ENCODE data around the gene RUBCN.
"Not testable (repeated sequence)": the region's sequence is repeated elsewhere in the genome, so short reads cannot be mapped to it uniquely, and the experiment has no call there.

Gene RUBCN

DNA sequence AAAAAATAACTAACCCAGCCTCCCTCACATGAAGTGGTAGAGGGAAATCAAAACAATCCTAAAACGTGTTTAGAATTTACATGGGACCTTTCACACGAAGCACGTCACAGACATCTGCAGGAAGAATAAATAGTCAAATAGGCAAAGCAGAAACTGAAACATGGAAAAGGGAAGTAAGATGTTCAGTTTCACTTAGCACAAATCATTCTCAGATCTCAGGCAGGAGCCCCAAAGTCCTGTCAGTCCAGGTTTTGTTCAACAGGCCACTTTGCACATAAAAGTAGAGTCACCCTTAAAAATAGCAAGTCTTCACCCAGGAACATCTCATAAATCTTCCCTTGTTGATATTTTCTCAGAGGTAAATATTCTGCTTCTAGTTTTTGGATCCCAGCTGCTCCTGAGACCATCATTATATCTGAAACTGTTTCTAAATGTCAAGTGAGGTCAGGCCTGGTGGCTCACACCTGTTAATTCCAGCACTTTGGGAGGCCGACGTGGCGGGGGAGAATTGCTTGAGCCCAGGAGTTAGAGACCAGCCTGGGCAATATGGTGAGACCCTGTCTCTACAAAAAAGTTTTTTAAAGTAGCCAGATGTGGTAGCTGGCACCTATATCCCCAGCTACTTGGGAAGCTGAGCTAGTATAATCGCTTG lies 1.9 kb downstream of the RUBCN start:
- no CpG with 5 or more reads among the region's 7 CpGs for WGBS (ENCODE audit: extremely low coverage, insufficient coverage, low lambda C conversion rate)
- Histone ChIP-seq H3K4ac (ENCODE audit: low read depth, low read length) (no peak overlapping the region), H3K4me3 (ENCODE audit: low read length) (no peak overlapping the region), H3K36me3 (ENCODE audit: control insufficient read depth, insufficient read depth, low read length) (no peaks in the 10 kb centered on the region), H4K5ac (ENCODE audit: low read length) (no peak overlapping the region), H3K27me3 (ENCODE audit: insufficient read depth, low read length, poor library complexity) (no peaks in the 10 kb centered on the region), H3K27ac (ENCODE audit: low read depth, low read length) (no peak overlapping the region), H2BK5ac (ENCODE audit: low read length) (no peak overlapping the region), H3K9ac (ENCODE audit: low read length) (no peak overlapping the region), H2AK5ac (ENCODE audit: low read length) (no peak overlapping the region), H3K4me1 (ENCODE audit: control insufficient read depth, low read depth, low read length) (peaks cover 2% of the 10 kb centered on the region), H3K23ac (ENCODE audit: low read length) (no peak overlapping the region), H3K79me1 (ENCODE audit: low read length) (peaks cover 2% of the 10 kb centered on the region), H3K4me2 (ENCODE audit: low read length) (no peak overlapping the region), H2BK15ac (replicated peaks; ENCODE audit: low read depth) (no peak overlapping the region), H3K79me2 (ENCODE audit: control insufficient read depth, insufficient read depth, low read length) (no peaks in the 10 kb centered on the region), H2BK120ac (ENCODE audit: low read depth, low read length) (no peak overlapping the region), H4K8ac (ENCODE audit: low read depth, low read length) (no peak overlapping the region), H3K56ac (ENCODE audit: low read length) (no peak overlapping the region), H3K18ac (ENCODE audit: low read length) (no peak overlapping the region)
- DNase-seq = no peak

DNA sequence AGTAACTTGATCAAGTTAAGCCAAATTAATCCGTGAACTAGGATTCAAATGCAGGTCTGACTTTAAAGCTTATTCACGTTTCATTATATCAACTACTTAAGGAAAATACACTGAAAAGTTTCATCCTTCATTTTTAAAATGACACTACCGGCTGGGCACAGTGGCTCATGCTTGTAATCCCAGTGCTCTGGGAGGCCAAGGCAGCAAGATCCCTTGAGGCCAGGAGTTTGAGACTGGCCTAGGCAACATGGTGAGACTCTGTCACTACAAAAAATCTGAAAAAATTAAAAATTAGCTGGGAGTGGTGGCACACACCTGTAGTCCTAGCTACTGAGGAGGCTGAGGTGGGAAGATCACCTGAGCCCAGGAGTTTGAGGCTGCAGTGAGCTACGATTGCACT lies 3.7 kb downstream of the RUBCN start:
- Histone ChIP-seq H2BK5ac (ENCODE audit: low read length) (no peak overlapping the region), H3K79me2 (ENCODE audit: control insufficient read depth, insufficient read depth, low read length) (no peaks in the 10 kb centered on the region), H2AK5ac (ENCODE audit: low read length) (no peak overlapping the region), H2BK15ac (replicated peaks; ENCODE audit: low read depth) (no peak overlapping the region), H3K27me3 (ENCODE audit: insufficient read depth, low read length, poor library complexity) (no peaks in the 10 kb centered on the region), H3K4me3 (ENCODE audit: low read length) (no peak overlapping the region), H3K56ac (ENCODE audit: low read length) (no peak overlapping the region), H3K4me1 (ENCODE audit: control insufficient read depth, low read depth, low read length) (peaks cover 2% of the 10 kb centered on the region), H2BK120ac (ENCODE audit: low read depth, low read length) (no peak overlapping the region), H3K4ac (ENCODE audit: low read depth, low read length) (no peak overlapping the region), H4K5ac (ENCODE audit: low read length) (no peak overlapping the region), H3K23ac (ENCODE audit: low read length) (no peak overlapping the region), H3K4me2 (ENCODE audit: low read length) (no peak overlapping the region), H3K36me3 (ENCODE audit: control insufficient read depth, insufficient read depth, low read length) (no peaks in the 10 kb centered on the region), H3K27ac (ENCODE audit: low read depth, low read length) (no peak overlapping the region), H3K79me1 (ENCODE audit: low read length) (peaks cover 2% of the 10 kb centered on the region), H3K9ac (ENCODE audit: low read length) (no peak overlapping the region), H4K8ac (ENCODE audit: low read depth, low read length) (no peak overlapping the region), H3K18ac (ENCODE audit: low read length) (no peak overlapping the region)
- no peak for DNase-seq
- no CpG with 5 or more reads among the region's 4 CpGs for WGBS (ENCODE audit: extremely low coverage, insufficient coverage, low lambda C conversion rate)

DNA sequence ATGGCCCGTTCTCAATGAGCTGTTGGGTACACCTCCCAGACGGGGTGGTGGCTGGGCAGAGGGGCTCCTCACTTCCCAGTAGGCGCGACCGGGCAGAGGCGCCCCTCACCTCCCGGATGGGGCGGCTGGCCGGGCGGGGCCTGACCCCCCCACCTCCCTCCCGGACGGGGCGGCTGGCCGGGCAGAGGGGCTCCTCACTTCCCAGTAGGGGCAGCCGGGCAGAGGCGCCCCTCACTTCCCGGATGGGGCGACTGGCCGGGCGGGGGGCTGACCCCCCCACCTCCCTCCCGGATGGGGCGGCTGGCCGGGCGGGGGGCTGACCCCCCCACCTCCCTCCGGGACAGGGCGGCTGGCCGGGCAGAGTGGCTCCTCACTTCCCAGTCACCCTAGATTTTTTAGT lies 5.2 kb downstream of the RUBCN start:
- DNase-seq; H2BK15ac ChIP-seq (replicated peaks; ENCODE audit: low read depth); H3K36me3 ChIP-seq (ENCODE audit: control insufficient read depth, insufficient read depth, low read length); H3K27ac ChIP-seq (ENCODE audit: low read depth, low read length); H3K56ac ChIP-seq (ENCODE audit: low read length); H3K4me1 ChIP-seq (ENCODE audit: control insufficient read depth, low read depth, low read length); H2BK5ac ChIP-seq (ENCODE audit: low read length); H3K18ac ChIP-seq (ENCODE audit: low read length); H3K4me2 ChIP-seq (ENCODE audit: low read length); H3K79me1 ChIP-seq (ENCODE audit: low read length); H2AK5ac ChIP-seq (ENCODE audit: low read length); H3K27me3 ChIP-seq (ENCODE audit: insufficient read depth, low read length, poor library complexity); H2BK120ac ChIP-seq (ENCODE audit: low read depth, low read length); H3K4ac ChIP-seq (ENCODE audit: low read depth, low read length); H3K23ac ChIP-seq (ENCODE audit: low read length); H3K79me2 ChIP-seq (ENCODE audit: control insufficient read depth, insufficient read depth, low read length); H4K8ac ChIP-seq (ENCODE audit: low read depth, low read length); H4K5ac ChIP-seq (ENCODE audit: low read length); H3K4me3 ChIP-seq (ENCODE audit: low read length); H3K9ac ChIP-seq (ENCODE audit: low read length): not testable (repeated sequence)
- WGBS (ENCODE audit: extremely low coverage, insufficient coverage, low lambda C conversion rate) = no CpG with 5 or more reads among the region's 27 CpGs

DNA sequence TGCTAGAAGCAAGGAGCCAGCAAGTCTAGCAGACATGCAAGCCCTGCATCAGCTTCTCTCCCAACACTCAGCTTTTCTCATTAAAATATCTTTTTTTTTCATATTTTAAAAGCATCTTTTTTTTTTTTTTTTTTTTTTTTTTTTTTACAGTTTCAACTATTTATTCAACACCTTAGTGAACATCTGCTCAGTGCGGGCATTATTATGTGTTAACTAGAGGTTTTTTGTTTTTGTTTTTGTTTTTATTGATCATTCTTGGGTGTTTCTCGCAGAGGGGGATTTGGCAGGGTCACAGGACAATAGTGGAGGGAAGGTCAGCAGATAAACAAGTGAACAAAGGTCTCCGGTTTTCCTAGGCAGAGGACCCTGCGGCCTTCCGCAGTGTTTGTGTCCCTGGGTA lies 5.9 kb downstream of the RUBCN start:
- not testable (repeated sequence) for H3K9ac ChIP-seq (ENCODE audit: low read length); H3K56ac ChIP-seq (ENCODE audit: low read length); H3K4me2 ChIP-seq (ENCODE audit: low read length); H3K4ac ChIP-seq (ENCODE audit: low read depth, low read length); H3K79me1 ChIP-seq (ENCODE audit: low read length); H4K8ac ChIP-seq (ENCODE audit: low read depth, low read length); H2BK5ac ChIP-seq (ENCODE audit: low read length); H3K79me2 ChIP-seq (ENCODE audit: control insufficient read depth, insufficient read depth, low read length); H3K23ac ChIP-seq (ENCODE audit: low read length); H2BK120ac ChIP-seq (ENCODE audit: low read depth, low read length); DNase-seq; H3K27me3 ChIP-seq (ENCODE audit: insufficient read depth, low read length, poor library complexity); H3K4me3 ChIP-seq (ENCODE audit: low read length); H3K18ac ChIP-seq (ENCODE audit: low read length); H3K27ac ChIP-seq (ENCODE audit: low read depth, low read length); H4K5ac ChIP-seq (ENCODE audit: low read length); H3K36me3 ChIP-seq (ENCODE audit: control insufficient read depth, insufficient read depth, low read length); H2AK5ac ChIP-seq (ENCODE audit: low read length); H2BK15ac ChIP-seq (replicated peaks; ENCODE audit: low read depth); H3K4me1 ChIP-seq (ENCODE audit: control insufficient read depth, low read depth, low read length)
- no CpG with 5 or more reads among the region's 5 CpGs for WGBS (ENCODE audit: extremely low coverage, insufficient coverage, low lambda C conversion rate)

DNA sequence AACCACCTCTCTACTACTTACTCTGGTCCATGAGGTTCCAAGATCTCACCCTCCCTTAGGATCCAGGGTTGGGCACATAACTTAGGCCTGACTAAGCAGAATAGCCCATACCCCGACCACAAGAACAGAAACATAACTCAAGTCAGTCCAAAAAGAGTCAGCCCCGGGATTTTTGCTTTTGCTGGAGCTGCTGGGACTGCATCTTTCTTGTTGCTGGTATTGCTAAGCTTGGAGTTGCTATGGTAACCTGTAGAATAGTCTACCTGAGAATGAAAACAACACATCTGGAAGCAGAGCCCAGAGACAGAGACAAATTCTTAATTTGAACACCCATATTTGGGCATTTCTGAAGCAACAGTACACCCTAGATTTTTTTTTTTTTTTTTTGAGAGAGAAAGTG lies 6.5 kb downstream of the RUBCN start:
- DNase-seq = peak; percentile 22
- H3K27ac ChIP-seq (ENCODE audit: low read depth, low read length) = no peak overlapping the region
- H3K56ac ChIP-seq (ENCODE audit: low read length) = no peak overlapping the region
- H3K9ac ChIP-seq (ENCODE audit: low read length) = no peak overlapping the region
- no peaks in the 10 kb centered on the region for H3K27me3 ChIP-seq (ENCODE audit: insufficient read depth, low read length, poor library complexity)
- H3K4me2 ChIP-seq (ENCODE audit: low read length) = no peak overlapping the region
- no peak overlapping the region for H3K4me3 ChIP-seq (ENCODE audit: low read length)
- no peak overlapping the region for H3K23ac ChIP-seq (ENCODE audit: low read length)
- H3K79me1 ChIP-seq (ENCODE audit: low read length) = no peaks in the 10 kb centered on the region
- H2BK15ac ChIP-seq (replicated peaks; ENCODE audit: low read depth) = no peak overlapping the region
- H4K8ac ChIP-seq (ENCODE audit: low read depth, low read length) = no peak overlapping the region
- no peak overlapping the region for H2AK5ac ChIP-seq (ENCODE audit: low read length)
- no peak overlapping the region for H3K4ac ChIP-seq (ENCODE audit: low read depth, low read length)
- peaks cover 4% of the 10 kb centered on the region for H3K4me1 ChIP-seq (ENCODE audit: control insufficient read depth, low read depth, low read length)
- WGBS (ENCODE audit: extremely low coverage, insufficient coverage, low lambda C conversion rate) = no CpG with 5 or more reads among the region's 2 CpGs
- H2BK120ac ChIP-seq (ENCODE audit: low read depth, low read length) = no peak overlapping the region
- H4K5ac ChIP-seq (ENCODE audit: low read length) = no peak overlapping the region
- no peak overlapping the region for H2BK5ac ChIP-seq (ENCODE audit: low read length)
- H3K18ac ChIP-seq (ENCODE audit: low read length) = no peak overlapping the region
- no peaks in the 10 kb centered on the region for H3K79me2 ChIP-seq (ENCODE audit: control insufficient read depth, insufficient read depth, low read length)
- no peaks in the 10 kb centered on the region for H3K36me3 ChIP-seq (ENCODE audit: control insufficient read depth, insufficient read depth, low read length)

DNA sequence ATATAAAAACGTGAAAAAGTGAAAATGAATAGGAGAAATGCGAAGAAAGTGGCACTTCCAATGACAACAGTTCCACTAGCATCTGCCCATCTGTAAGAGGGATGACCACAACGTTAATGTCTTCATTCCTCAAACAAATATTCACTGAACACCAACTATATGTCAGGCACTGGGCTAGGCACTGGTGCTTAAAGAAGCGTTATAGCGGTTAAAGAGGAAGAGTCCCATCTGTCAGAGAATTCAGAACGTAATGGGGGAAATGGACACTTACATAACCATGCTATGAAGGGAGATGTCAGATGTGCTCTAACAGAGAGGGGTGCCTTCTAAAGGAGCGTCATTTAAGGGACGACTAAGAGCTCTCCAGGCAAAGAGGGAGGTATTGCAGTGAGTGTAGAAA lies 8.2 kb downstream of the RUBCN start:
- Histone ChIP-seq H3K9ac (ENCODE audit: low read length) (no peak overlapping the region), H4K5ac (ENCODE audit: low read length) (no peak overlapping the region), H3K23ac (ENCODE audit: low read length) (no peak overlapping the region), H2BK120ac (ENCODE audit: low read depth, low read length) (no peak overlapping the region), H3K4ac (ENCODE audit: low read depth, low read length) (no peak overlapping the region), H2BK5ac (ENCODE audit: low read length) (no peak overlapping the region), H3K4me3 (ENCODE audit: low read length) (no peak overlapping the region), H3K27ac (ENCODE audit: low read depth, low read length) (no peak overlapping the region), H3K4me2 (ENCODE audit: low read length) (no peak overlapping the region), H3K79me2 (ENCODE audit: control insufficient read depth, insufficient read depth, low read length) (no peaks in the 10 kb centered on the region), H3K56ac (ENCODE audit: low read length) (no peak overlapping the region), H3K36me3 (ENCODE audit: control insufficient read depth, insufficient read depth, low read length) (no peaks in the 10 kb centered on the region), H4K8ac (ENCODE audit: low read depth, low read length) (no peak overlapping the region), H2BK15ac (replicated peaks; ENCODE audit: low read depth) (no peak overlapping the region), H3K18ac (ENCODE audit: low read length) (no peak overlapping the region), H3K79me1 (ENCODE audit: low read length) (no peaks in the 10 kb centered on the region), H2AK5ac (ENCODE audit: low read length) (no peak overlapping the region), H3K27me3 (ENCODE audit: insufficient read depth, low read length, poor library complexity) (no peaks in the 10 kb centered on the region), H3K4me1 (ENCODE audit: control insufficient read depth, low read depth, low read length) (peaks cover 4% of the 10 kb centered on the region)
- no CpG with 5 or more reads among the region's 8 CpGs for WGBS (ENCODE audit: extremely low coverage, insufficient coverage, low lambda C conversion rate)
- DNase-seq = no peak
